GM18526 (cell line): Measurements from ENCODE around the gene CCN2.

Experiments used
- POLR2A ChIP-seq: IDR thresholded peaks from 3 replicates; pipeline ENCODE4 v1.6.1; 2011; ENCODE audit not compliant: insufficient read length; ENCODE audit errors: extremely low read depth

Gene CCN2

GRCh38 chr6:131978522-131978921 is 27.4 kb upstream of the CCN2 start:
- TF ChIP-seq POLR2A = no peak

- no peak for TF ChIP-seq POLR2A
Measured at GRCh38 chr6:131976545-131977061, 25.4 kb upstream of the CCN2 start.

- no peak for TF ChIP-seq POLR2A
Measured at GRCh38 chr6:131972741-131973140, 21.6 kb upstream of the CCN2 start.

GRCh38 chr6:131970076-131970859 is 19.1 kb upstream of the CCN2 start:
- TF ChIP-seq POLR2A = no peak

GRCh38 chr6:131968656-131969055 is 17.5 kb upstream of the CCN2 start:
- TF ChIP-seq POLR2A = no peak

- TF ChIP-seq POLR2A = no peak
Measured at GRCh38 chr6:131967948-131968347, 16.8 kb upstream of the CCN2 start.

- TF ChIP-seq POLR2A = no peak
Measured at GRCh38 chr6:131966443-131966842, 15.3 kb upstream of the CCN2 start.

GRCh38 chr6:131963063-131963462 is 11.9 kb upstream of the CCN2 start:
- TF ChIP-seq POLR2A = no peak

- no peak for TF ChIP-seq POLR2A
Measured at GRCh38 chr6:131960371-131961133, 9.4 kb upstream of the CCN2 start.

GRCh38 chr6:131958542-131959470 is 7.6 kb upstream of the CCN2 start:
- TF ChIP-seq POLR2A = no peak

- TF ChIP-seq POLR2A = no peak
Measured at GRCh38 chr6:131958095-131958494, 6.9 kb upstream of the CCN2 start.

GRCh38 chr6:131955876-131956275 is 4.7 kb upstream of the CCN2 start:
- no peak for TF ChIP-seq POLR2A

- no peak for TF ChIP-seq POLR2A
Measured at GRCh38 chr6:131955192-131955591, 4.0 kb upstream of the CCN2 start.

GRCh38 chr6:131954775-131955107 is 3.6 kb upstream of the CCN2 start:
- TF ChIP-seq POLR2A = no peak

- no peak for TF ChIP-seq POLR2A
Measured at GRCh38 chr6:131954059-131954774, 3.0 kb upstream of the CCN2 start.

- no peak for TF ChIP-seq POLR2A
Measured at GRCh38 chr6:131952886-131953509, 1.8 kb upstream of the CCN2 start.
